Measurements from ENCODE around the gene HOXD9. TPM values are rescaled to one million over a fixed set of nuclear protein-coding genes. Genes with fewer than 3 reads are reported as not detected.

HOXD9 gene
- total and polyA plus RNA-seq, 2 of the 8 experiments (the other 6 are each of a cell fraction or from before 2014, with no cell fraction given), result not detected

DNA sequence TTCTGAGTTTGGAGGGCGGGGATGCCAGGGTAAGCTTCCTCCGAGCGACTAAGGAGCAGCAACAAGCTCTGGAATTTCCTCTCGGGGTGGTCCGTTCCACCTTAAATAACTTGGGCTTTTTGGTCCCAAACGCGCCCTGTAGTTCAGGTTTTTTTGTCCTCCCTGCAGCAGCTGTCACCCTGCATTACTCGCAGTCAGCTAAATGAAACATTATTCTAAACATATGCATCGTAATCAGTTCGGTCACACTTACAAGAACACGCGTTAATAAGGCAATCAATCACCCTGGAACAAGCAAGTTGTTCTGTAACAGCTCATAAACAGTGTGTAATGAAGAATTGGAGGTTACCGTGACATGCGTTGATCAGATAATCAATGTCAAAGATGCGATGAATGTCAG lies 47.0 kb upstream of the HOXD9 start (continued):
- TF ChIP-seq, protein P1, sequence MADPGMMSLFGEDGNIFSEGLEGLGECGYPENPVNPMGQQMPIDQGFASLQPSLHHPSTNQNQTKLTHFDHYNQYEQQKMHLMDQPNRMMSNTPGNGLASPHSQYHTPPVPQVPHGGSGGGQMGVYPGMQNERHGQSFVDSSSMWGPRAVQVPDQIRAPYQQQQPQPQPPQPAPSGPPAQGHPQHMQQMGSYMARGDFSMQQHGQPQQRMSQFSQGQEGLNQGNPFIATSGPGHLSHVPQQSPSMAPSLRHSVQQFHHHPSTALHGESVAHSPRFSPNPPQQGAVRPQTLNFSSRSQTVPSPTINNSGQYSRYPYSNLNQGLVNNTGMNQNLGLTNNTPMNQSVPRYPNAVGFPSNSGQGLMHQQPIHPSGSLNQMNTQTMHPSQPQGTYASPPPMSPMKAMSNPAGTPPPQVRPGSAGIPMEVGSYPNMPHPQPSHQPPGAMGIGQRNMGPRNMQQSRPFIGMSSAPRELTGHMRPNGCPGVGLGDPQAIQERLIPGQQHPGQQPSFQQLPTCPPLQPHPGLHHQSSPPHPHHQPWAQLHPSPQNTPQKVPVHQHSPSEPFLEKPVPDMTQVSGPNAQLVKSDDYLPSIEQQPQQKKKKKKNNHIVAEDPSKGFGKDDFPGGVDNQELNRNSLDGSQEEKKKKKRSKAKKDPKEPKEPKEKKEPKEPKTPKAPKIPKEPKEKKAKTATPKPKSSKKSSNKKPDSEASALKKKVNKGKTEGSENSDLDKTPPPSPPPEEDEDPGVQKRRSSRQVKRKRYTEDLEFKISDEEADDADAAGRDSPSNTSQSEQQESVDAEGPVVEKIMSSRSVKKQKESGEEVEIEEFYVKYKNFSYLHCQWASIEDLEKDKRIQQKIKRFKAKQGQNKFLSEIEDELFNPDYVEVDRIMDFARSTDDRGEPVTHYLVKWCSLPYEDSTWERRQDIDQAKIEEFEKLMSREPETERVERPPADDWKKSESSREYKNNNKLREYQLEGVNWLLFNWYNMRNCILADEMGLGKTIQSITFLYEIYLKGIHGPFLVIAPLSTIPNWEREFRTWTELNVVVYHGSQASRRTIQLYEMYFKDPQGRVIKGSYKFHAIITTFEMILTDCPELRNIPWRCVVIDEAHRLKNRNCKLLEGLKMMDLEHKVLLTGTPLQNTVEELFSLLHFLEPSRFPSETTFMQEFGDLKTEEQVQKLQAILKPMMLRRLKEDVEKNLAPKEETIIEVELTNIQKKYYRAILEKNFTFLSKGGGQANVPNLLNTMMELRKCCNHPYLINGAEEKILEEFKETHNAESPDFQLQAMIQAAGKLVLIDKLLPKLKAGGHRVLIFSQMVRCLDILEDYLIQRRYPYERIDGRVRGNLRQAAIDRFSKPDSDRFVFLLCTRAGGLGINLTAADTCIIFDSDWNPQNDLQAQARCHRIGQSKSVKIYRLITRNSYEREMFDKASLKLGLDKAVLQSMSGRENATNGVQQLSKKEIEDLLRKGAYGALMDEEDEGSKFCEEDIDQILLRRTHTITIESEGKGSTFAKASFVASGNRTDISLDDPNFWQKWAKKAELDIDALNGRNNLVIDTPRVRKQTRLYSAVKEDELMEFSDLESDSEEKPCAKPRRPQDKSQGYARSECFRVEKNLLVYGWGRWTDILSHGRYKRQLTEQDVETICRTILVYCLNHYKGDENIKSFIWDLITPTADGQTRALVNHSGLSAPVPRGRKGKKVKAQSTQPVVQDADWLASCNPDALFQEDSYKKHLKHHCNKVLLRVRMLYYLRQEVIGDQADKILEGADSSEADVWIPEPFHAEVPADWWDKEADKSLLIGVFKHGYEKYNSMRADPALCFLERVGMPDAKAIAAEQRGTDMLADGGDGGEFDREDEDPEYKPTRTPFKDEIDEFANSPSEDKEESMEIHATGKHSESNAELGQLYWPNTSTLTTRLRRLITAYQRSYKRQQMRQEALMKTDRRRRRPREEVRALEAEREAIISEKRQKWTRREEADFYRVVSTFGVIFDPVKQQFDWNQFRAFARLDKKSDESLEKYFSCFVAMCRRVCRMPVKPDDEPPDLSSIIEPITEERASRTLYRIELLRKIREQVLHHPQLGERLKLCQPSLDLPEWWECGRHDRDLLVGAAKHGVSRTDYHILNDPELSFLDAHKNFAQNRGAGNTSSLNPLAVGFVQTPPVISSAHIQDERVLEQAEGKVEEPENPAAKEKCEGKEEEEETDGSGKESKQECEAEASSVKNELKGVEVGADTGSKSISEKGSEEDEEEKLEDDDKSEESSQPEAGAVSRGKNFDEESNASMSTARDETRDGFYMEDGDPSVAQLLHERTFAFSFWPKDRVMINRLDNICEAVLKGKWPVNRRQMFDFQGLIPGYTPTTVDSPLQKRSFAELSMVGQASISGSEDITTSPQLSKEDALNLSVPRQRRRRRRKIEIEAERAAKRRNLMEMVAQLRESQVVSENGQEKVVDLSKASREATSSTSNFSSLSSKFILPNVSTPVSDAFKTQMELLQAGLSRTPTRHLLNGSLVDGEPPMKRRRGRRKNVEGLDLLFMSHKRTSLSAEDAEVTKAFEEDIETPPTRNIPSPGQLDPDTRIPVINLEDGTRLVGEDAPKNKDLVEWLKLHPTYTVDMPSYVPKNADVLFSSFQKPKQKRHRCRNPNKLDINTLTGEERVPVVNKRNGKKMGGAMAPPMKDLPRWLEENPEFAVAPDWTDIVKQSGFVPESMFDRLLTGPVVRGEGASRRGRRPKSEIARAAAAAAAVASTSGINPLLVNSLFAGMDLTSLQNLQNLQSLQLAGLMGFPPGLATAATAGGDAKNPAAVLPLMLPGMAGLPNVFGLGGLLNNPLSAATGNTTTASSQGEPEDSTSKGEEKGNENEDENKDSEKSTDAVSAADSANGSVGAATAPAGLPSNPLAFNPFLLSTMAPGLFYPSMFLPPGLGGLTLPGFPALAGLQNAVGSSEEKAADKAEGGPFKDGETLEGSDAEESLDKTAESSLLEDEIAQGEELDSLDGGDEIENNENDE (IDR thresholded peaks at IDR 0.05; ENCODE audit: insufficient replicate concordance, low read length), result no peak
- TF ChIP-seq, protein P2, sequence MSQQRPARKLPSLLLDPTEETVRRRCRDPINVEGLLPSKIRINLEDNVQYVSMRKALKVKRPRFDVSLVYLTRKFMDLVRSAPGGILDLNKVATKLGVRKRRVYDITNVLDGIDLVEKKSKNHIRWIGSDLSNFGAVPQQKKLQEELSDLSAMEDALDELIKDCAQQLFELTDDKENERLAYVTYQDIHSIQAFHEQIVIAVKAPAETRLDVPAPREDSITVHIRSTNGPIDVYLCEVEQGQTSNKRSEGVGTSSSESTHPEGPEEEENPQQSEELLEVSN (IDR thresholded peaks at IDR 0.05), result no peak
- no peak for TF ChIP-seq POU5F1 (IDR thresholded peaks at IDR 0.05; ENCODE audit: low read depth, low read length)
- TF ChIP-seq BACH1 (IDR thresholded peaks at IDR 0.05; ENCODE audit: low read length), result no peak
- TF ChIP-seq ASH2L (IDR thresholded peaks at IDR 0.05; ENCODE audit: low read length), result no peak
- TF ChIP-seq GABPA (IDR thresholded peaks at IDR 0.05; ENCODE audit: borderline replicate concordance, insufficient read depth, low read length), result no peak
- TF ChIP-seq GTF2F1 (IDR thresholded peaks at IDR 0.05; ENCODE audit: borderline replicate concordance, low read depth, low read length), result no peak
